Osteocyte (in vitro differentiated cells): Measurements from ENCODE around the gene ADARB1. TPM values are rescaled to one million over a fixed set of nuclear protein-coding genes. Genes with fewer than 3 reads are reported as not detected.
A peak's percentile ranks its signal among the peaks of the same experiment; 100 is the strongest.

Source experiments
- DNase-seq: peaks from one replicate; pipeline ENCODE4 v3.0.0; 2021; ENCODE audit warnings: mixed read lengths; ENCODE audit not compliant: unreplicated experiment; ENCODE audit errors: extremely low spot score
- H3K27ac Mint-ChIP-seq: one replicate; pipeline ENCODE4 v1.8.0; 2021; ENCODE audit warnings: mild to moderate bottlenecking, mixed read lengths; ENCODE audit not compliant: unreplicated experiment
- H3K27me3 Mint-ChIP-seq: one replicate; pipeline ENCODE4 v1.8.0; 2021; ENCODE audit warnings: mixed read lengths; ENCODE audit not compliant: unreplicated experiment
- H3K36me3 Mint-ChIP-seq: one replicate; pipeline ENCODE4 v1.8.0; 2021; ENCODE audit warnings: mixed read lengths; ENCODE audit not compliant: unreplicated experiment
- H3K4me1 Mint-ChIP-seq: one replicate; pipeline ENCODE4 v1.8.0; 2021; ENCODE audit warnings: mixed read lengths; ENCODE audit not compliant: unreplicated experiment
- H3K4me3 Mint-ChIP-seq: one replicate; pipeline ENCODE4 v1.8.0; 2021; ENCODE audit warnings: mild to moderate bottlenecking, moderate library complexity, mixed read lengths; ENCODE audit not compliant: unreplicated experiment
- H3K9me3 Mint-ChIP-seq: one replicate; pipeline ENCODE4 v1.8.0; 2021; ENCODE audit warnings: mixed read lengths; ENCODE audit not compliant: unreplicated experiment
- CTCF ChIP-seq: fragments of 200-600 bp; sonication (generic); IDR thresholded peaks from 2 replicates; pipeline ENCODE4 v1.5.0; 2021; ENCODE audit warnings: antibody characterized with exemption, mild to moderate bottlenecking, moderate library complexity
- total RNA-seq: library from RNA; stranded (reverse); gene quantifications from 2 replicates; pipeline ENCODE4 v1.2.1, GENCODE V29; 2021

The ADARB1 gene
- total RNA-seq, 1 donor from 2014 or later = 126 TPM

GRCh38 chr21:45151445-45152160, 77.2 kb downstream of the ADARB1 start:
- H3K36me3 Mint-ChIP-seq = peaks cover 12% of the 10 kb centered on the region
- peak; percentile 73 for DNase-seq
- TF ChIP-seq CTCF = no peak
- no peaks in the 10 kb centered on the region for H3K27me3 Mint-ChIP-seq
- H3K4me1 Mint-ChIP-seq = peaks cover 64% of the 10 kb centered on the region
- H3K27ac Mint-ChIP-seq = peak overlapping the region; percentile 78
- no peak overlapping the region for H3K4me3 Mint-ChIP-seq
- no peaks in the 10 kb centered on the region for H3K9me3 Mint-ChIP-seq

GRCh38 chr21:45152265-45152746, 77.9 kb downstream of the ADARB1 start:
- Mint-ChIP-seq H3K27ac (peak overlapping the region; percentile 78), H3K4me1 (peaks cover 64% of the 10 kb centered on the region), H3K4me3 (peak overlapping the region; percentile 26), H3K27me3 (no peaks in the 10 kb centered on the region), H3K36me3 (peaks cover 10% of the 10 kb centered on the region), H3K9me3 (no peaks in the 10 kb centered on the region)
- peak; percentile 85 for DNase-seq
- TF ChIP-seq CTCF = peak; percentile 52

- Mint-ChIP-seq H3K27me3 (no peaks in the 10 kb centered on the region), H3K4me3 (no peak overlapping the region), H3K36me3 (peaks cover 8% of the 10 kb centered on the region), H3K4me1 (peaks cover 57% of the 10 kb centered on the region), H3K9me3 (no peaks in the 10 kb centered on the region), H3K27ac (peak overlapping the region; percentile 89)
- no peak for TF ChIP-seq CTCF
- DNase-seq = no peak
Measured at GRCh38 chr21:45153358-45154318, 79.3 kb downstream of the ADARB1 start.

- TF ChIP-seq CTCF = no peak
- peaks cover 53% of the 10 kb centered on the region for H3K4me1 Mint-ChIP-seq
- H3K27ac Mint-ChIP-seq = peak overlapping the region; percentile 89
- H3K27me3 Mint-ChIP-seq = no peaks in the 10 kb centered on the region
- H3K4me3 Mint-ChIP-seq = no peak overlapping the region
- DNase-seq = peak; percentile 81
- peaks cover 5% of the 10 kb centered on the region for H3K36me3 Mint-ChIP-seq
- H3K9me3 Mint-ChIP-seq = no peaks in the 10 kb centered on the region
Measured at GRCh38 chr21:45154511-45155508, 80.4 kb downstream of the ADARB1 start.
